OCI-LY1 (cell line): Measurements from ENCODE around the gene TBX21.

Source experiments
- CTCF ChIP-seq: fragments of 200-600 bp; sonication (generic), shearing (Covaris generic); IDR thresholded peaks from 2 replicates; pipeline ENCODE4 v1.5.1; 2017; ENCODE audit warnings: mild to moderate bottlenecking, antibody characterized with exemption, low read length, moderate library complexity, mixed read lengths
- EZH2 ChIP-seq: fragments of 200-600 bp; sonication (generic), shearing (Covaris generic); IDR thresholded peaks from 2 replicates; pipeline ENCODE4 v1.8.0; 2017; ENCODE audit warnings: borderline replicate concordance, mixed run types, mild to moderate bottlenecking, antibody characterized with exemption, low read length, moderate library complexity, mixed read lengths

GRCh38 chr17:47686276-47686635, 46.8 kb upstream of the TBX21 start:
- TF ChIP-seq CTCF (no peak), EZH2 (no peak)
